Measurements from ENCODE around the gene NPAS2. TPM values are rescaled to one million over a fixed set of nuclear protein-coding genes. Genes with fewer than 3 reads are reported as not detected.

The NPAS2 gene
- total RNA-seq, 3 donors from 2014 or later (not counting 1 experiment from before 2014, with no cell fraction given), result not detected

DNA sequence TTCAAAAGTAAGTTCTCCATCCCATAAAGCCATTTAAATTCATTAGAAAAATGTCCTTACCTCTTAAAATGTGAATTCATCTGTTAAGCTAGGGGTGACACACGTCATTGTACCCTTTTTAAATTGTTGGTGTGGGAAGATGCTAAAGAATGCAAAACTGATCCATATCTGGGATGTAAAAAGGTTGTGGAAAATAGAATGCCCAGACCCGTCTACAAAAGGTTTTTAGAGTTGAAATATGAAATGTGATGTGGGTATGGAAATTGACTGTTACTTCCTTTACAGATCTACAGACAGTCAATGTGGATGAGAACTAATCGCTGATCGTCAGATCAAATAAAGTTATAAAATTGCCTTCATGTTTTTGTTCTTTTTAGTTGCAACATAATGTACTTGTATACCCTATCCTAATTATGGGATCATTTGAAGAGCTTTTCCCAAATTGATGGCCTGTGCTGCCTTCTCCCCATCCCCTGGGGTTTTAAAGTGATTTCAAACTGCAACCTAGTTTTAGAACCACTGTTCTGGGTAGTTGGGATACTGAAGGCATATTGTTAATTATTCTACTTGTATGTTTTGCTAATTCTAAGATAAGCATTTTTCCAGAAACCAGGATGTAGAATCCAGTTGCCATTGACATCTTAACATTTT lies 186.3 kb downstream of the NPAS2 start:
- H3K27me3 Mint-ChIP-seq (ENCODE audit: low read depth in 2 of 2), result no peaks in the 10 kb centered on the region
- H3K4me1 ChIP-seq (ENCODE audit: control insufficient read depth, insufficient read depth, low read length), result peaks cover 25% of the 10 kb centered on the region
- no peak overlapping the region for H3K4me3 Mint-ChIP-seq
- no peak for ATAC-seq
- H3K4me1 Mint-ChIP-seq, result peaks cover 43 to 64% of the 10 kb centered on the region in 2 donors
- H3K27me3 ChIP-seq (ENCODE audit: control insufficient read depth, insufficient read depth, low read length), result no peaks in the 10 kb centered on the region
- intact Hi-C loops (cut with micrococcal nuclease), result no loop called here
- no peaks in the 10 kb centered on the region for H3K9me3 Mint-ChIP-seq
- TF ChIP-seq, protein P1, sequence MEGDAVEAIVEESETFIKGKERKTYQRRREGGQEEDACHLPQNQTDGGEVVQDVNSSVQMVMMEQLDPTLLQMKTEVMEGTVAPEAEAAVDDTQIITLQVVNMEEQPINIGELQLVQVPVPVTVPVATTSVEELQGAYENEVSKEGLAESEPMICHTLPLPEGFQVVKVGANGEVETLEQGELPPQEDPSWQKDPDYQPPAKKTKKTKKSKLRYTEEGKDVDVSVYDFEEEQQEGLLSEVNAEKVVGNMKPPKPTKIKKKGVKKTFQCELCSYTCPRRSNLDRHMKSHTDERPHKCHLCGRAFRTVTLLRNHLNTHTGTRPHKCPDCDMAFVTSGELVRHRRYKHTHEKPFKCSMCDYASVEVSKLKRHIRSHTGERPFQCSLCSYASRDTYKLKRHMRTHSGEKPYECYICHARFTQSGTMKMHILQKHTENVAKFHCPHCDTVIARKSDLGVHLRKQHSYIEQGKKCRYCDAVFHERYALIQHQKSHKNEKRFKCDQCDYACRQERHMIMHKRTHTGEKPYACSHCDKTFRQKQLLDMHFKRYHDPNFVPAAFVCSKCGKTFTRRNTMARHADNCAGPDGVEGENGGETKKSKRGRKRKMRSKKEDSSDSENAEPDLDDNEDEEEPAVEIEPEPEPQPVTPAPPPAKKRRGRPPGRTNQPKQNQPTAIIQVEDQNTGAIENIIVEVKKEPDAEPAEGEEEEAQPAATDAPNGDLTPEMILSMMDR (IDR thresholded peaks at IDR 0.05), result no peak
- H3K9me3 ChIP-seq (ENCODE audit: control insufficient read depth, insufficient read depth, low read length), result no peaks in the 10 kb centered on the region
- H3K4me3 ChIP-seq (ENCODE audit: low read length), result no peak overlapping the region
- no peak overlapping the region for H3K27ac ChIP-seq (ENCODE audit: low read length)
- peaks cover 32% of the 10 kb centered on the region for H3K36me3 Mint-ChIP-seq
- WGBS (ENCODE audit: insufficient coverage), result 88% methylated on average over 4 of the region's 4 CpGs
- DNase-seq, result no peak
- H3K27ac Mint-ChIP-seq, result peak overlapping the region; percentile 34 to 93
- H3K36me3 ChIP-seq (ENCODE audit: control insufficient read depth, insufficient read depth, low read length), result peaks cover 54% of the 10 kb centered on the region

DNA sequence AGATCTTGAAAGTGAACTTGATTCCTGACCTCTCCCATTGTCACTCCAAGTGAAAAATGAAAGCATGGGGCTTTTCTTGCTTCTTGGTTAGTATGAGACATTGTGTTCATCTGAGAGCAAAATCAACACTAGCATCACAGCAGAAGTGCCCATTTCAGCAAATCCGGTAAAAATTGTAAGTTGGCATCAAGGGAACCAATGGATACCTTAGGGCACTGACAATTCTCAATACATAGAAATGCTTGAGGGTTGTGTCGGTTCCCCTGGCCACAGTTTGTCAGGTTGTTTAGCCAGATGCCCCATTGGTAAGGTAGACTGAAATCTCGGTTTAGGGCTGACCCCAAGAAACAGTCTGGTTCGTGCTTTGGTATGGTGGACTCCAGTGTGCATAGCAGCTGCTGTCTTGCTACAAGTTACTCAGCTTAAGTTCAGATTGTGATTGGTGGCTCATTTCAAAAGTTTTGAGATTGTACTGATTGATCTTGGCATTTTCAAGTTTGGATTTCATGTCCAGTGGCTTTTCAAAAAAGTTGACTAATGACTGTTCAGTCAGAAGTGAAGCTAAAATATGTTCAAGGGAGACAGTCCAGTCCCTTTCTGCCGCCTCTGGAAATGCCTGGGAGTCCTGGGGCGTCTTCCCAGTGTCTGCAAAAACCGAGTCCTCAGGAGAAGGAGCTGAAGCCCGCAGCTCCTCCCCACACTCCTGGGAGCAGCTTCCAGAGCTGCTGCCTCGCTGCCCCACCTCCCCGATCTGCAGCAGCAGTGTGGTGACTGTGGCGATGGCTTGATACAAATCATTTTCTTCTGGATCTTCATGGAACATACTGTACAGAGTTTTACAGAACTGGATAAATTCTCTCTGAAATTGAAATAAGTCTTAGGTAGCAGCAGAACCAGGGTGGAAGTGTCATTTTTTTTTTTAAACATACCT lies 187.7 kb downstream of the NPAS2 start:
- H3K27ac Mint-ChIP-seq, result peak overlapping the region; percentile 19 to 59
- no peaks in the 10 kb centered on the region for H3K9me3 ChIP-seq (ENCODE audit: control insufficient read depth, insufficient read depth, low read length)
- no peak overlapping the region for H3K4me3 Mint-ChIP-seq
- DNase-seq (no peak), ATAC-seq (no peak)
- 92% methylated on average over 11 of the region's 11 CpGs for WGBS (ENCODE audit: insufficient coverage)
- no peaks in the 10 kb centered on the region for H3K27me3 Mint-ChIP-seq (ENCODE audit: low read depth in 2 of 2)
- peaks cover 32% of the 10 kb centered on the region for H3K36me3 Mint-ChIP-seq
- H3K4me1 ChIP-seq (ENCODE audit: control insufficient read depth, insufficient read depth, low read length), result peaks cover 19% of the 10 kb centered on the region
- H3K9me3 Mint-ChIP-seq, result no peaks in the 10 kb centered on the region
- intact Hi-C loops (cut with micrococcal nuclease), result no loop called here
- no peaks in the 10 kb centered on the region for H3K27me3 ChIP-seq (ENCODE audit: control insufficient read depth, insufficient read depth, low read length)
- no peak overlapping the region for H3K27ac ChIP-seq (ENCODE audit: low read length)
- H3K4me1 Mint-ChIP-seq, result peaks cover 41 to 59% of the 10 kb centered on the region in 2 donors
- no peak overlapping the region for H3K4me3 ChIP-seq (ENCODE audit: low read length)
- peaks cover 62% of the 10 kb centered on the region for H3K36me3 ChIP-seq (ENCODE audit: control insufficient read depth, insufficient read depth, low read length)
- TF ChIP-seq, protein P1 (IDR thresholded peaks at IDR 0.05), result no peak

DNA sequence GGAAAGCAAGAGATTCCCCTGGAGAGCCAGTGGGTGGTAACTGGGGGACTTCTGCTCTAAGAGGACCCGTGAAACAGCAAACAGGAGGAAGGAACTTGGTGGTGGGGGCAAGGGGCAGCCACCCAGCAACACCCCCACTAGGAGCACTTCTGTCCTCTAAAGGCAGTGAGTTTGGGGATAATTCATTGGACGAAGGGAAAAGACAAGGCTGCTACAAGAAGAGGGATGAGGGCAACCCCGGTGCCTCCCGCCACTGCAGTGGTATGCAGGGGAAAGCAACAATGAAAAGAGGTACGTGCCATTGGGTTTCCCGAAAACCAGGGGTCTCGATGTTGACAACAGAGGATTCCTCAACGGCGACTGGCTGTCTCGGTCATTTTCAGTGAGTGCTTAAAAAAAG lies 191.2 kb downstream of the NPAS2 start:
- Histone ChIP-seq H3K27ac (ENCODE audit: low read length) (no peak overlapping the region), H3K27me3 (ENCODE audit: control insufficient read depth, insufficient read depth, low read length) (no peaks in the 10 kb centered on the region), H3K4me1 (ENCODE audit: control insufficient read depth, insufficient read depth, low read length) (no peaks in the 10 kb centered on the region), H3K4me3 (ENCODE audit: low read length) (no peak overlapping the region), H3K36me3 (ENCODE audit: control insufficient read depth, insufficient read depth, low read length) (peaks cover 36% of the 10 kb centered on the region), H3K9me3 (ENCODE audit: control insufficient read depth, insufficient read depth, low read length) (no peaks in the 10 kb centered on the region)
- Mint-ChIP-seq H3K4me1 (peaks cover 22 to 32% of the 10 kb centered on the region in 2 donors), H3K27me3 (ENCODE audit: low read depth in 2 of 2) (no peaks in the 10 kb centered on the region), H3K9me3 (no peaks in the 10 kb centered on the region), H3K36me3 (peaks cover 3% of the 10 kb centered on the region), H3K27ac (peak overlapping the region; percentile 29 to 48), H3K4me3 (no peak overlapping the region)
- TF ChIP-seq, protein P1 (IDR thresholded peaks at IDR 0.05), result no peak
- intact Hi-C loops (cut with micrococcal nuclease), result no loop called here
- 88% methylated on average over 9 of the region's 10 CpGs for WGBS (ENCODE audit: insufficient coverage)
- no peak for ATAC-seq
- DNase-seq, result no peak

Data from natural killer cell (primary cell).